ENCODE results near the gene WLS.

WLS gene

GRCh38 chr1:68232289-68233148 is at the start of gene WLS:
WLS (minus strand) TSS chr1:68232523; CDS start chr1:68232299, 224 bp downstream.
- peak; percentile 74 for DNase-seq (ENCODE audit: low read depth)
- H3K4me3 ChIP-seq (ENCODE audit: low read length): peak within 1 kb of the TSS; percentile 81
- TF ChIP-seq, protein P1, sequence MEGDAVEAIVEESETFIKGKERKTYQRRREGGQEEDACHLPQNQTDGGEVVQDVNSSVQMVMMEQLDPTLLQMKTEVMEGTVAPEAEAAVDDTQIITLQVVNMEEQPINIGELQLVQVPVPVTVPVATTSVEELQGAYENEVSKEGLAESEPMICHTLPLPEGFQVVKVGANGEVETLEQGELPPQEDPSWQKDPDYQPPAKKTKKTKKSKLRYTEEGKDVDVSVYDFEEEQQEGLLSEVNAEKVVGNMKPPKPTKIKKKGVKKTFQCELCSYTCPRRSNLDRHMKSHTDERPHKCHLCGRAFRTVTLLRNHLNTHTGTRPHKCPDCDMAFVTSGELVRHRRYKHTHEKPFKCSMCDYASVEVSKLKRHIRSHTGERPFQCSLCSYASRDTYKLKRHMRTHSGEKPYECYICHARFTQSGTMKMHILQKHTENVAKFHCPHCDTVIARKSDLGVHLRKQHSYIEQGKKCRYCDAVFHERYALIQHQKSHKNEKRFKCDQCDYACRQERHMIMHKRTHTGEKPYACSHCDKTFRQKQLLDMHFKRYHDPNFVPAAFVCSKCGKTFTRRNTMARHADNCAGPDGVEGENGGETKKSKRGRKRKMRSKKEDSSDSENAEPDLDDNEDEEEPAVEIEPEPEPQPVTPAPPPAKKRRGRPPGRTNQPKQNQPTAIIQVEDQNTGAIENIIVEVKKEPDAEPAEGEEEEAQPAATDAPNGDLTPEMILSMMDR (IDR thresholded peaks at IDR 0.05; ENCODE audit: insufficient read depth, low read depth, low read length, missing control alignments): peak; percentile 11

DNA sequence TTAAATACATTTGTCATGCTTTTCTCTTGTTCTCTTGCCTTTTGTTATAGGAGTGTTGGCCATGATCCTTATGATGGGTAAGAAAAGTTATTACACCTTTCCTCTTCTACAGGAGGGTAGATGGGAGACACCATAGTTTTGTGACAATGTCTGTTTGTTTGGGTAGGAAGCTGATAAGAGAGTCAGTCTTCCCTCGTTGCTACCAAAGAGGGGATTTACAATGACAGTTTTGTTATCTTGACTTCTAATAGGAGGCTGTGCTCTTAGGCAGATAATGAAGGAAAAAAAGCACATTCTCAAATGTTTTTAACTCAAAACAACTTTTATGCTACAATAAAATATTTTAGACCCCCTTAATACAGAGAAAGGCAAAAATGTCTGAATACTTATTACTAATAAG is 48.0 kb upstream of the WLS start:
- TF ChIP-seq, protein P1 (IDR thresholded peaks at IDR 0.05; ENCODE audit: insufficient read depth, low read depth, low read length, missing control alignments): no peak

GRCh38 chr1:68279846-68280245 is 47.5 kb upstream of the WLS start:
- TF ChIP-seq, protein P1 (IDR thresholded peaks at IDR 0.05; ENCODE audit: insufficient read depth, low read depth, low read length, missing control alignments): no peak
- no peak for DNase-seq (ENCODE audit: low read depth)
- H3K4me3 ChIP-seq (ENCODE audit: low read length): no peak overlapping the region

More for the DNA sequence above, 48.0 kb upstream of the WLS start:
- DNase-seq (ENCODE audit: low read depth): no peak
- H3K4me3 ChIP-seq (ENCODE audit: low read length): no peak overlapping the region

- H3K4me3 ChIP-seq (ENCODE audit: low read length): no peak overlapping the region
- DNase-seq (ENCODE audit: low read depth): no peak
- TF ChIP-seq, protein P1 (IDR thresholded peaks at IDR 0.05; ENCODE audit: insufficient read depth, low read depth, low read length, missing control alignments): no peak
These were observed 45.9 kb upstream of the WLS start for GRCh38 chr1:68278221-68278620.

- no peak for DNase-seq (ENCODE audit: low read depth)
- no peak overlapping the region for H3K4me3 ChIP-seq (ENCODE audit: low read length)
- TF ChIP-seq, protein P1 (IDR thresholded peaks at IDR 0.05; ENCODE audit: insufficient read depth, low read depth, low read length, missing control alignments): no peak
These were observed 44.1 kb upstream of the WLS start for GRCh38 chr1:68276448-68276847.

- H3K4me3 ChIP-seq (ENCODE audit: low read length): no peak overlapping the region
- no peak for DNase-seq (ENCODE audit: low read depth)
- TF ChIP-seq, protein P1 (IDR thresholded peaks at IDR 0.05; ENCODE audit: insufficient read depth, low read depth, low read length, missing control alignments): no peak
These were observed 41.2 kb upstream of the WLS start for GRCh38 chr1:68273530-68273929.

DNA sequence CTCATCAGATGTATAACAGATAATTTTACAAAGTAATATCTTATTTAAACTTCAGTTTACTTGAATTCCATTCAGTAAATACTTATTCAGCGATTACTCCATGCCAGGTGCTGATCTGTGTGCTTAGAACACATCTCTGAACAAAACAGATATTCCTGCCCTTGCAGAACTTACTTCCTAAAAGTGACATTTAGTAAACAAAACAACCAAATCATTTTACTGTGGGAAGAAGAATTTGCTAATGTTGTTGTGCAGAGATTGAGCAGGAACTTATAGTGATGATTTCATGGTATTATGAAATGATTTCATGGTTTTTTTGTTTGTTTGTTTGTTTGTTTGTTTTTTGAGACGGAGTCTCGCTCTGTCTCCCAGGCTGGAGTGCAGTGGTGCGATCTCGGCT is 39.3 kb upstream of the WLS start:
- TF ChIP-seq, protein P1 (IDR thresholded peaks at IDR 0.05; ENCODE audit: insufficient read depth, low read depth, low read length, missing control alignments): no peak
- no peak overlapping the region for H3K4me3 ChIP-seq (ENCODE audit: low read length)
- DNase-seq (ENCODE audit: low read depth): no peak
